ENCODE measurements around the gene MAIP1. TPM values are rescaled to one million over a fixed set of nuclear protein-coding genes. Genes with fewer than 3 reads are reported as not detected.

MAIP1 gene
- total and polyA plus RNA-seq, 11 donors: 9.4 to 38.5 (median 22.8) TPM

- H3K4me3 ChIP-seq: no peak overlapping the region
- peaks cover 0 to 62% (median 50%) of the 10 kb centered on the region in 9 donors for H3K36me3 ChIP-seq
- intact Hi-C loops (cut with DNase I): no loop called here
- no peaks in the 10 kb centered on the region for H3K27me3 ChIP-seq
- TF ChIP-seq CTCF (IDR thresholded peaks at IDR 0.05): no peak
- TF ChIP-seq POLR2A (IDR thresholded peaks at IDR 0.05): no peak
- WGBS, 4 donors: 38 to 65% (median 40%) methylated on average over 2 of the region's 2 CpGs
- ATAC-seq (no peak), DNase-seq (no peak)
- H3K4me1 ChIP-seq: no peaks in the 10 kb centered on the region
- no peaks in the 10 kb centered on the region for H3K9me3 ChIP-seq
- H3K27ac ChIP-seq: no peak overlapping the region
Measured at GRCh38 chr2:199928226-199928625, 27.2 kb upstream of the MAIP1 start.

GRCh38 chr2:199928626-199929025, 26.8 kb upstream of the MAIP1 start:
- DNase-seq (no peak), ATAC-seq (no peak)
- no peaks in the 10 kb centered on the region for H3K4me1 ChIP-seq
- intact Hi-C loops (cut with DNase I): no loop called here
- no peak overlapping the region for H3K27ac ChIP-seq
- no peaks in the 10 kb centered on the region for H3K9me3 ChIP-seq
- peaks cover 0 to 66% (median 54%) of the 10 kb centered on the region in 9 donors for H3K36me3 ChIP-seq
- no peaks in the 10 kb centered on the region for H3K27me3 ChIP-seq
- no peak overlapping the region for H3K4me3 ChIP-seq
- TF ChIP-seq POLR2A (IDR thresholded peaks at IDR 0.05) (no peak), CTCF (IDR thresholded peaks at IDR 0.05) (no peak)

- WGBS, 4 donors: 77 to 81% (median 80%) methylated on average over 2 of the region's 2 CpGs
- Histone ChIP-seq H3K9me3 (no peaks in the 10 kb centered on the region), H3K4me1 (no peaks in the 10 kb centered on the region), H3K4me3 (no peak overlapping the region), H3K36me3 (peaks cover 0 to 70% (median 59%) of the 10 kb centered on the region in 9 donors), H3K27me3 (no peaks in the 10 kb centered on the region), H3K27ac (no peak overlapping the region)
- peak in 1 of 4 donors; percentile 28 for ATAC-seq
- TF ChIP-seq POLR2A (IDR thresholded peaks at IDR 0.05): no peak
- no peak for TF ChIP-seq CTCF (IDR thresholded peaks at IDR 0.05)
- intact Hi-C loops (cut with DNase I): no loop called here
- DNase-seq: no peak
Measured at GRCh38 chr2:199929262-199929661, 26.1 kb upstream of the MAIP1 start.

GRCh38 chr2:199932312-199932855, 23.0 kb upstream of the MAIP1 start:
- Histone ChIP-seq H3K4me1 (peaks cover 0 to 3% (median 0%) of the 10 kb centered on the region in 12 donors), H3K27ac (no peak overlapping the region), H3K9me3 (no peaks in the 10 kb centered on the region), H3K27me3 (no peaks in the 10 kb centered on the region), H3K4me3 (no peak overlapping the region), H3K36me3 (peaks cover 0 to 87% (median 62%) of the 10 kb centered on the region in 9 donors)
- intact Hi-C loops (cut with DNase I): no loop called here
- 76 to 83% (median 77%) methylated on average over 4 of the region's 4 CpGs for WGBS, 4 donors
- ATAC-seq (no peak), DNase-seq (no peak)
- TF ChIP-seq CTCF (IDR thresholded peaks at IDR 0.05): no peak
- TF ChIP-seq POLR2A (IDR thresholded peaks at IDR 0.05): no peak
